ENCODE measurements around the gene LRRC61.
"Not testable (repeated sequence)": the region's sequence is repeated elsewhere in the genome, so short reads cannot be mapped to it uniquely, and the experiment has no call there.

GRCh38 chr7:150283608-150284007 is 39.5 kb upstream of the LRRC61 start:
- TF ChIP-seq EZH2phosphoT487 (conservative IDR thresholded peaks at IDR 0.05; ENCODE audit: low read length); CTCF (IDR thresholded peaks at IDR 0.05; ENCODE audit: insufficient read depth, low read length, poor library complexity, severe bottlenecking): not testable (repeated sequence)

All from SU-DHL-6 (cell line).